BJ (cell line): ENCODE results near the gene PLG. TPM values are rescaled to one million over a fixed set of nuclear protein-coding genes. Genes with fewer than 3 reads are reported as not detected.

ENCODE experiments used
- CTCF ChIA-PET: fragments of 350-600 bp; formaldehyde crosslinking; extraction: SDS; loops from one replicate; lab custom pipeline; 2021; ENCODE audit warnings: antibody characterized with exemption, inconsistent platforms; lab: Yijun Ruan, JAX
- POLR2A ChIA-PET: fragments of 300-600 bp; sonication (Branson Sonifier 250); formaldehyde crosslinking; extraction: SDS; loops from one replicate; lab custom pipeline; 2021; ENCODE audit warnings: antibody characterized with exemption; lab: Charles Lee
- DNase-seq: peaks from one replicate; pipeline ENCODE4 v3.0.0-alpha.2; 2011; ENCODE audit warnings: low read depth
- H3K27me3 ChIP-seq: 2 replicates; pipeline ENCODE4 v1.6.0; 2011; ENCODE audit warnings: low read length; ENCODE audit not compliant: control insufficient read depth, insufficient read depth
- H3K36me3 ChIP-seq: 2 replicates; pipeline ENCODE4 v1.5.1; 2011; ENCODE audit warnings: low read length; ENCODE audit not compliant: control insufficient read depth, insufficient read depth
- H3K4me3 ChIP-seq: 2 replicates; pipeline ENCODE4 v1.5.1; 2011; ENCODE audit warnings: low read depth, mild to moderate bottlenecking, control low read depth, low read length
- polyA plus RNA-seq: library from polyadenylated mRNA; depleted of rRNA; stranded (reverse); fragments of >200 nt; gene quantifications from 2 replicates; pipeline ENCODE4 v1.2.3, GENCODE V29; 2011
- TF ChIP-seq, protein P1 (sequence below): IDR thresholded peaks from 2 replicates; pipeline ENCODE4 v1.5.1; 2011; ENCODE audit warnings: low read depth, mild to moderate bottlenecking, control low read depth, inconsistent platforms, low read length, moderate library complexity; ENCODE audit not compliant: insufficient read depth

The PLG gene
- polyA plus RNA-seq, 1 experiment: not detected

DNA sequence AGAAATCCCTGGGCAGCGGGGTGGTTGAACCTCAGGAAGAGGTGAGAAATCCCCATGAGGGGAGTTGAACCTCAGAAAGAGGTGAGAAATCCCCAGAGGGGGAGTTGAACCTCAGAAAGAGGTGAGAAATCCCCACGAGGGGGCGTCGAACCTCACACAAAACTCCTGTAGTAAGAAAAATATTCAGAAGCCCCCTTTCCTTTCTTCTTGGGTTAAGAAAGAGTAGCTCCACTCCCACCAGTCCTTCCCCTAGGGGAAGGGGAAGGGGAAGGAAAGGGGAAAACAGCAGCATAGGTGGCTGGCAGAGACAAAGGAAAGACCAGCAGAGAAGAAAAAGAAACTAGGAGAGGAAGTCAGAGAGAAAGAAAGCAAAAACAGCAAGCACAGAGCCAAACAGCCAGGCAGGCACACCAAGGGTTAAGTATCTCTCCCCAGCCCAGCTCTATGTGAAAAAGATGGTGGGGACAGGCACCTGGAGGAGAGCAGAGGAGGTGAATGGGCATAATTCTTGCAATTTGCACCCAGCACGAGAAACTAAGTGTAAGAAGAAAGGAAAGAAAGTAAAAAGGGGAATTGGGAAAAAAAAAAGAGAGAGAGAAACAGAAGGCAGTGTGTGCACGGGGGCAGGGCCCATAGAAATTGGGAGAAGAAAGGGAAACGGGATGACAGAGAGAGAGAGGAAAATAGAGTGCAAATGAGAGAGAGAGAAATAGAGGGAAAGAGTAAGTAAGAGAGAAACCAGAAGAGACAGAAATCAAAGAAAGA, 88.2 kb downstream of the PLG start:
- CTCF ChIA-PET: interaction anchor here (0.6 kb wide), 1 partner anchor 48 kb away, joined by 3 read pairs; no protein-coding TSS in a partner anchor
- POLR2A ChIA-PET: no interaction called here
- Histone ChIP-seq H3K4me3 (no peak overlapping the region), H3K27me3 (no peaks in the 10 kb centered on the region), H3K36me3 (no peaks in the 10 kb centered on the region)
- TF ChIP-seq, protein P1, sequence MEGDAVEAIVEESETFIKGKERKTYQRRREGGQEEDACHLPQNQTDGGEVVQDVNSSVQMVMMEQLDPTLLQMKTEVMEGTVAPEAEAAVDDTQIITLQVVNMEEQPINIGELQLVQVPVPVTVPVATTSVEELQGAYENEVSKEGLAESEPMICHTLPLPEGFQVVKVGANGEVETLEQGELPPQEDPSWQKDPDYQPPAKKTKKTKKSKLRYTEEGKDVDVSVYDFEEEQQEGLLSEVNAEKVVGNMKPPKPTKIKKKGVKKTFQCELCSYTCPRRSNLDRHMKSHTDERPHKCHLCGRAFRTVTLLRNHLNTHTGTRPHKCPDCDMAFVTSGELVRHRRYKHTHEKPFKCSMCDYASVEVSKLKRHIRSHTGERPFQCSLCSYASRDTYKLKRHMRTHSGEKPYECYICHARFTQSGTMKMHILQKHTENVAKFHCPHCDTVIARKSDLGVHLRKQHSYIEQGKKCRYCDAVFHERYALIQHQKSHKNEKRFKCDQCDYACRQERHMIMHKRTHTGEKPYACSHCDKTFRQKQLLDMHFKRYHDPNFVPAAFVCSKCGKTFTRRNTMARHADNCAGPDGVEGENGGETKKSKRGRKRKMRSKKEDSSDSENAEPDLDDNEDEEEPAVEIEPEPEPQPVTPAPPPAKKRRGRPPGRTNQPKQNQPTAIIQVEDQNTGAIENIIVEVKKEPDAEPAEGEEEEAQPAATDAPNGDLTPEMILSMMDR: no peak
- DNase-seq: no peak

- no peak for DNase-seq
- Histone ChIP-seq H3K4me3 (no peak overlapping the region), H3K27me3 (no peaks in the 10 kb centered on the region), H3K36me3 (no peaks in the 10 kb centered on the region)
- POLR2A ChIA-PET: no interaction called here
- TF ChIP-seq, protein P1: no peak
- CTCF ChIA-PET: no interaction called here
These were observed 89.4 kb downstream of the PLG start for GRCh38 chr6:160791459-160791858.

- no peak for DNase-seq
- TF ChIP-seq, protein P1: no peak
- ChIA-PET POLR2A (no interaction called here), CTCF (no interaction called here)
- Histone ChIP-seq H3K4me3 (no peak overlapping the region), H3K27me3 (no peaks in the 10 kb centered on the region), H3K36me3 (no peaks in the 10 kb centered on the region)
These were observed 90.0 kb downstream of the PLG start for GRCh38 chr6:160791981-160792418.

DNA sequence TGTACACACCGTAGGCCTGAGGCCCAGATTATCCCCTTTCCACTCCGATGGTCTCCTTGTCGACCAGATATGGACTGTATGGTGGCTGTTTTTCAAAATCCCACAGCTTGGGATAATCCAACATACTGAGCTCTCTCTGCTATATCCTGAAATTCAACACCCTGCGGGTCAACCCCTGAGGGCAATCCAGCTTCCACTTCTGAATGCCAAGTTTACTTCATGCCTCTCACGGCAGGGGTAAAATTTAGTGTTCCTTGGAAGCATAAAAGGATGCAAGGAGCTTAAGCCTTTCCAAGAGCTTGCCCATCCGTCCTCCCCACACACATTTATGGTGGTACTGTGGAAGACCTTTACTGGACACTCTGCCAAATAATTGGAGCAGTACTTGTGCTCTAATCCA, 90.7 kb downstream of the PLG start:
- POLR2A ChIA-PET: no interaction called here
- DNase-seq: no peak
- no peaks in the 10 kb centered on the region for H3K27me3 ChIP-seq
- no peak overlapping the region for H3K4me3 ChIP-seq
- TF ChIP-seq, protein P1: no peak
- CTCF ChIA-PET: no interaction called here
- no peaks in the 10 kb centered on the region for H3K36me3 ChIP-seq

- DNase-seq: no peak
- H3K36me3 ChIP-seq: no peaks in the 10 kb centered on the region
- no peak overlapping the region for H3K4me3 ChIP-seq
- no peaks in the 10 kb centered on the region for H3K27me3 ChIP-seq
- ChIA-PET CTCF (no interaction called here), POLR2A (no interaction called here)
- TF ChIP-seq, protein P1: no peak
These were observed 91.6 kb downstream of the PLG start for GRCh38 chr6:160793652-160794051.
